ENCODE results near the gene ANGPTL1.

DNA sequence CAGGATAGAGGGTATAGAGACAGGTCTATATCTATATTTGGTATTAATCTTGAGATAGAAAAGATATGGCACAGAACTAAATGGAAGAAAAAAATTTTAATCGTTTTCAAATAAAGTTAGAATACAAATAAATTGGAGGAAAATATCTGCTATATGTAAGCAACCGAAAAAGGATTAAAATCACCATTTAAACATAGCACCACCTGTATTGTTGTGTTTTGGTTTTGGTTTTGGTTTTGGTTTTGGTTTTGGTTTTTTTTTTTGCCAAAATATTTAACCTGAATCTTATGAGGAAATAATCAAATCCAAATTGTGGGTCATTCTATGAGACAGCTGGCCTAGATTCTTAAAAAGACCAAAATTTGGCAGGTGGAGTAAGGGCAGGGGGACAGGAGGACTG is 28.5 kb upstream of the ANGPTL1 start:
- TF ChIP-seq, protein P1, sequence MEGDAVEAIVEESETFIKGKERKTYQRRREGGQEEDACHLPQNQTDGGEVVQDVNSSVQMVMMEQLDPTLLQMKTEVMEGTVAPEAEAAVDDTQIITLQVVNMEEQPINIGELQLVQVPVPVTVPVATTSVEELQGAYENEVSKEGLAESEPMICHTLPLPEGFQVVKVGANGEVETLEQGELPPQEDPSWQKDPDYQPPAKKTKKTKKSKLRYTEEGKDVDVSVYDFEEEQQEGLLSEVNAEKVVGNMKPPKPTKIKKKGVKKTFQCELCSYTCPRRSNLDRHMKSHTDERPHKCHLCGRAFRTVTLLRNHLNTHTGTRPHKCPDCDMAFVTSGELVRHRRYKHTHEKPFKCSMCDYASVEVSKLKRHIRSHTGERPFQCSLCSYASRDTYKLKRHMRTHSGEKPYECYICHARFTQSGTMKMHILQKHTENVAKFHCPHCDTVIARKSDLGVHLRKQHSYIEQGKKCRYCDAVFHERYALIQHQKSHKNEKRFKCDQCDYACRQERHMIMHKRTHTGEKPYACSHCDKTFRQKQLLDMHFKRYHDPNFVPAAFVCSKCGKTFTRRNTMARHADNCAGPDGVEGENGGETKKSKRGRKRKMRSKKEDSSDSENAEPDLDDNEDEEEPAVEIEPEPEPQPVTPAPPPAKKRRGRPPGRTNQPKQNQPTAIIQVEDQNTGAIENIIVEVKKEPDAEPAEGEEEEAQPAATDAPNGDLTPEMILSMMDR (IDR thresholded peaks at IDR 0.05 in 8 of 11, conservative IDR thresholded peaks at IDR 0.05 in 3 of 11) = no peak
- no peak for TF ChIP-seq POLR2AphosphoS5 (IDR thresholded peaks at IDR 0.05)
- TF ChIP-seq POLR2A (IDR thresholded peaks at IDR 0.05) = no peak
